SK-N-SH (cell line): Measurements from ENCODE around the gene CLEC4M. TPM values are rescaled to one million over a fixed set of nuclear protein-coding genes. Genes with fewer than 3 reads are reported as not detected.

ENCODE experiments used
- CTCF ChIA-PET: fragments of 300-600, 350-600 bp; formaldehyde crosslinking; extraction: SDS; loops from one replicate; lab custom pipeline; 2021; lab: Yijun Ruan, JAX
- POLR2A ChIA-PET: fragments of 350-600 bp; sonication (Branson Sonifier 250); formaldehyde crosslinking; extraction: SDS; loops from one replicate; lab custom pipeline; 2020; ENCODE audit warnings: antibody characterized with exemption, inconsistent platforms; lab: Yijun Ruan, JAX
- DNase-seq: peaks from one replicate; pipeline ENCODE4 v3.0.0; 2012
- H2AFZ ChIP-seq: fragments of 200-600 bp; sonication (generic); 2 replicates; pipeline ENCODE4 v1.8.1; 2016; ENCODE audit warnings: antibody characterized with exemption, mild to moderate bottlenecking, low read depth
- H3F3A ChIP-seq: fragments of 200-600 bp; sonication (generic); replicated peaks from 2 replicates; pipeline ENCODE3; 2016; ENCODE audit warnings: antibody characterized with exemption, mild to moderate bottlenecking; ENCODE audit not compliant: insufficient read depth
- H3K27ac ChIP-seq, 2 experiments: fragments of 200-500 bp in 1 of 2; fragments of 200-600 bp in 1 of 2; sonication (Bioruptor generic) in 1 of 2; sonication (generic), shearing (Covaris generic) in 1 of 2; 2 replicates each; pipeline versions ENCODE4 v1.5.1 to v1.6.1; 2014 to 2016; ENCODE audit warnings: low read depth in 2 of 2, inconsistent platforms in 1 of 2, low read length in 1 of 2, mild to moderate bottlenecking in 1 of 2, mixed read lengths in 1 of 2
- H3K27me3 ChIP-seq: fragments of 200-600 bp; sonication (generic), shearing (Covaris generic); 2 replicates; pipeline ENCODE4 v1.6.1; 2016; ENCODE audit warnings: mixed run types; ENCODE audit not compliant: insufficient read depth
- H3K36me3 ChIP-seq, 2 experiments: fragments of 200-500 bp in 1 of 2; fragments of 200-600 bp in 1 of 2; sonication (Bioruptor generic) in 1 of 2; sonication (generic) in 1 of 2; replicated peaks in 1 of 2; 2 replicates each; pipeline versions ENCODE3 to v1.5.1; 2014 to 2016; ENCODE audit warnings: low read length in 1 of 2, mild to moderate bottlenecking in 1 of 2; ENCODE audit not compliant: insufficient read depth in 2 of 2, control insufficient read depth in 1 of 2
- H3K4me1 ChIP-seq, 2 experiments: fragments of 200-500 bp in 1 of 2; fragments of 200-600 bp in 1 of 2; sonication (Bioruptor generic) in 1 of 2; sonication (generic), shearing (Covaris generic) in 1 of 2; 2 replicates each; pipeline versions ENCODE4 v1.5.1 to v1.6.1; 2014 to 2016; ENCODE audit warnings: low read depth in 1 of 2, low read length in 1 of 2, mixed run types in 1 of 2; ENCODE audit not compliant: insufficient read depth in 2 of 2, control insufficient read depth in 1 of 2
- H3K4me2 ChIP-seq: fragments of 200-600 bp; sonication (generic), shearing (Covaris generic); 2 replicates; pipeline ENCODE4 v1.6.1; 2017; ENCODE audit warnings: mixed run types
- H3K4me3 ChIP-seq, 2 experiments: fragments of 200-500 bp in 1 of 2; fragments of 200-600 bp in 1 of 2; sonication (Bioruptor generic) in 1 of 2; sonication (generic), shearing (Covaris generic) in 1 of 2; 2 replicates each; pipeline versions ENCODE4 v1.5.1 to v1.8.1; 2014 to 2016; ENCODE audit warnings: low read depth in 2 of 2, inconsistent platforms in 1 of 2, low read length in 1 of 2, mild to moderate bottlenecking in 1 of 2, mixed read lengths in 1 of 2, moderate library complexity in 1 of 2
- H3K79me2 ChIP-seq: fragments of 200-600 bp; sonication (generic); 2 replicates; pipeline ENCODE4 v1.8.1; 2017; ENCODE audit warnings: mild to moderate bottlenecking; ENCODE audit not compliant: insufficient read depth
- H3K9ac ChIP-seq: fragments of 200-600 bp; sonication (generic); 2 replicates; pipeline ENCODE4 v1.6.1; 2017; ENCODE audit warnings: mixed run types
- H3K9me2 ChIP-seq: fragments of 200-600 bp; sonication (generic); 2 replicates; pipeline ENCODE4 v1.6.1; 2017; ENCODE audit warnings: mixed run types
- H3K9me3 ChIP-seq: fragments of 200-600 bp; sonication (generic); 2 replicates; pipeline ENCODE4 v1.6.1; 2017; ENCODE audit warnings: mixed run types, mild to moderate bottlenecking, moderate library complexity
- H4K20me1 ChIP-seq: fragments of 200-600 bp; sonication (generic); 2 replicates; pipeline ENCODE4 v1.6.1; 2017; ENCODE audit warnings: mild to moderate bottlenecking, mixed run types; ENCODE audit not compliant: insufficient read depth
- CHD2 ChIP-seq: fragments of 150-350 bp; IDR thresholded peaks from 2 replicates; pipeline ENCODE4 v1.6.1; 2018; ENCODE audit warnings: low read length; ENCODE audit not compliant: partially characterized antibody
- EP300 ChIP-seq, 2 experiments: IDR thresholded peaks; 2 replicates each; pipeline versions ENCODE4 v1.4.0 to v1.6.1; 2012; ENCODE audit warnings: borderline replicate concordance in 1 of 2, low read depth in 1 of 2, low read length in 1 of 2
- FOSL2 ChIP-seq: IDR thresholded peaks from 2 replicates; pipeline ENCODE4 v1.4.0; 2012; ENCODE audit warnings: low read depth, mild to moderate bottlenecking, moderate library complexity, borderline replicate concordance
- FOXM1 ChIP-seq: IDR thresholded peaks from 2 replicates; pipeline ENCODE4 v1.4.0; 2012; ENCODE audit warnings: low read depth, mild to moderate bottlenecking
- GABPA ChIP-seq: IDR thresholded peaks from 2 replicates; pipeline ENCODE4 v1.4.0; 2012; ENCODE audit warnings: low read depth, mild to moderate bottlenecking
- IRF3 ChIP-seq: fragments of 150-350 bp; IDR thresholded peaks from 2 replicates; pipeline ENCODE4 v1.6.1; 2016; ENCODE audit warnings: mild to moderate bottlenecking, low read depth, low read length
- JUND ChIP-seq: IDR thresholded peaks from 2 replicates; pipeline ENCODE4 v1.4.0; 2012
- MEF2A ChIP-seq: IDR thresholded peaks from 2 replicates; pipeline ENCODE4 v1.4.0; 2012; ENCODE audit warnings: low read depth, borderline replicate concordance
- MXI1 ChIP-seq: IDR thresholded peaks from 2 replicates; pipeline ENCODE4 v1.6.1; 2012; ENCODE audit warnings: mild to moderate bottlenecking, low read depth, low read length, improper control_type of control experiment
- PBX3 ChIP-seq: IDR thresholded peaks from 2 replicates; pipeline ENCODE4; 2012
- POLR2AphosphoS5 ChIP-seq: IDR thresholded peaks from 2 replicates; pipeline ENCODE4 v1.6.1; 2012; ENCODE audit warnings: low read depth, low read length
- REST ChIP-seq: IDR thresholded peaks from 2 replicates; pipeline ENCODE4 v1.6.1; 2012; ENCODE audit warnings: mild to moderate bottlenecking, low read depth, low read length, moderate library complexity
- RXRA ChIP-seq: IDR thresholded peaks from 2 replicates; pipeline ENCODE4 v1.4.0; 2012; ENCODE audit warnings: low read depth, mild to moderate bottlenecking, borderline replicate concordance
- SMC3 ChIP-seq: IDR thresholded peaks from 2 replicates; pipeline ENCODE4 v1.6.1; 2012; ENCODE audit warnings: low read depth, low read length, improper control_type of control experiment
- TAF1 ChIP-seq: IDR thresholded peaks from 2 replicates; pipeline ENCODE4 v1.6.1; 2012; ENCODE audit warnings: low read depth, mild to moderate bottlenecking, low read length, moderate library complexity, borderline replicate concordance
- TCF12 ChIP-seq: IDR thresholded peaks from 2 replicates; pipeline ENCODE4 v1.4.0; 2012
- TEAD4 ChIP-seq: IDR thresholded peaks from 2 replicates; pipeline ENCODE4 v1.4.0; 2012; ENCODE audit warnings: mild to moderate bottlenecking, borderline replicate concordance; ENCODE audit not compliant: insufficient read depth
- USF2 ChIP-seq: fragments of 150-350 bp; IDR thresholded peaks from 2 replicates; pipeline ENCODE4 v1.6.1; 2017; ENCODE audit warnings: antibody characterized with exemption, low read length, low read depth, borderline replicate concordance
- YY1 ChIP-seq: IDR thresholded peaks from 2 replicates; pipeline ENCODE4 v1.4.0; 2012; ENCODE audit warnings: low read depth, mild to moderate bottlenecking
- WGBS: methylation state at CpG from one replicate; pipeline ENCODE4 v1.1.6; 2017; ENCODE audit warnings: low lambda C conversion rate; 5-methylcytosine and 5-hydroxymethylcytosine counted together
- polyA plus RNA-seq, 3 experiments: library from polyadenylated mRNA; depleted of rRNA; stranded (reverse); fragments of >200 nt; gene quantifications; 2 replicates each; pipeline ENCODE4 v1.2.3, GENCODE V29; 2012

The CLEC4M gene
- polyA plus RNA-seq, 1 of the 3 experiments (the other 2 are of a cell fraction): not detected

GRCh38 chr19:7773841-7774240, 10.8 kb downstream of the CLEC4M start:
- Histone ChIP-seq H2AFZ (no peak overlapping the region), H3F3A (no peaks in the 10 kb centered on the region), H3K4me1 (no peaks in the 10 kb centered on the region), H3K27ac (no peak overlapping the region), H3K4me3 (no peak overlapping the region), H4K20me1 (no peaks in the 10 kb centered on the region), H3K27me3 (peaks cover 85% of the 10 kb centered on the region), H3K9ac (no peak overlapping the region), H3K9me2 (no peaks in the 10 kb centered on the region), H3K4me2 (no peak overlapping the region), H3K36me3 (no peaks in the 10 kb centered on the region), H3K9me3 (no peaks in the 10 kb centered on the region), H3K79me2 (no peaks in the 10 kb centered on the region)
- WGBS: 18% methylated on average over 9 of the region's 9 CpGs
- POLR2A ChIA-PET: no interaction called here
- no peak for DNase-seq
- CTCF ChIA-PET: no interaction called here
- TF ChIP-seq CHD2 (no peak), EP300 (IDR thresholded peaks at IDR 0.05; ENCODE audit: borderline replicate concordance in 1 of 2, low read depth in 1 of 2, low read length in 1 of 2) (no peak), USF2 (no peak), IRF3 (no peak)

- no peak overlapping the region for H2AFZ ChIP-seq
- no peaks in the 10 kb centered on the region for H4K20me1 ChIP-seq
- no peak overlapping the region for H3K9ac ChIP-seq
- no peak for DNase-seq
- WGBS: 24% methylated on average over 9 of the region's 9 CpGs
- H3F3A ChIP-seq: no peaks in the 10 kb centered on the region
- H3K27ac ChIP-seq: no peak overlapping the region
- H3K27me3 ChIP-seq: peaks cover 96% of the 10 kb centered on the region
- no peaks in the 10 kb centered on the region for H3K9me3 ChIP-seq
- TF ChIP-seq TAF1: no peak
- TF ChIP-seq REST: no peak
- no peak for TF ChIP-seq TEAD4
- no peak for TF ChIP-seq PBX3
- no peak for TF ChIP-seq RXRA
- no peak for TF ChIP-seq MXI1
- no peak for TF ChIP-seq FOXM1
- TF ChIP-seq IRF3: no peak
- TF ChIP-seq USF2: no peak
- no peak for TF ChIP-seq YY1
- TF ChIP-seq FOSL2: no peak
- TF ChIP-seq TCF12: no peak
- no peak for TF ChIP-seq MEF2A
- TF ChIP-seq POLR2AphosphoS5: no peak
- no peak for TF ChIP-seq JUND
- TF ChIP-seq GABPA: no peak
- no peak for TF ChIP-seq CHD2
- TF ChIP-seq SMC3: no peak
- ChIA-PET CTCF (interaction anchor here (0.6 to 0.9 kb wide), 2 partner anchors 207 to 211 kb away, joined by 3 read pairs; no protein-coding TSS in a partner anchor), POLR2A (interaction anchor here (0.6 kb wide), 1 partner anchor 1001 kb away, joined by 4 read pairs; no protein-coding TSS in a partner anchor)
- no peaks in the 10 kb centered on the region for H3K9me2 ChIP-seq
- H3K4me2 ChIP-seq: no peak overlapping the region
- H3K79me2 ChIP-seq: no peaks in the 10 kb centered on the region
- no peaks in the 10 kb centered on the region; a peak in 1 of 4 replicates for H3K4me1 ChIP-seq
- no peaks in the 10 kb centered on the region for H3K36me3 ChIP-seq
- no peak overlapping the region for H3K4me3 ChIP-seq
These were observed 12.7 kb downstream of the CLEC4M start for GRCh38 chr19:7775761-7776160.
